ENCODE data around the gene ADPRHL1.

The ADPRHL1 gene

GRCh38 chr13:113489549-113490495 is 36.5 kb upstream of the ADPRHL1 start:
- Mint-ChIP-seq H3K27ac (peak overlapping the region; percentile 91 to 92), H3K36me3 (ENCODE audit: insufficient read depth) (peaks cover 2% of the 10 kb centered on the region), H3K4me1 (ENCODE audit: low read depth in 2 of 2) (peaks cover 34 to 64% of the 10 kb centered on the region in 2 donors), H3K27me3 (no peaks in the 10 kb centered on the region), H3K9me3 (no peaks in the 10 kb centered on the region), H3K4me3 (peak overlapping the region; percentile 87 to 90)
- ATAC-seq (replicated peaks) (peak; percentile 35), DNase-seq (peak in 2 of 3 experiments; percentile 14 to 31)

DNA sequence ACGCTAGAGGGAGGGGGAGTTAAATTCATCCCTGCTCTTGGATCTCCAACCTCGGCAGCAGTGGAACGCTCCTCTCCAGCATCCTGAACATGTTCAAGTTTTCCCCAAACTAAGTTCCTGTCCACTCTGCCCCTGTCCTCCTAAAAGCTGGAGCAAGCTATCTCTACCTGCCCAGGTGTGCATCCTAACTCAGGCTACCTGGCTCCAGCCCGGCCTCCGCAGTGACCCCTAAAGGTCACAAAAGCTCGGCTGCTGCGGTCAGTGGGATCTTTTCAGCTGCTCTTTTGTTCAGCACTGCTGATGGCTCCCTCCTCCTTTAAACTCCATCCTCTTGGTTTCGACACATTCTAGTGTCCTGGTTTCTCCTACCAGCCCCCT is 35.9 kb upstream of the ADPRHL1 start:
- peak overlapping the region; percentile 87 to 90 for H3K4me3 Mint-ChIP-seq

DNA sequence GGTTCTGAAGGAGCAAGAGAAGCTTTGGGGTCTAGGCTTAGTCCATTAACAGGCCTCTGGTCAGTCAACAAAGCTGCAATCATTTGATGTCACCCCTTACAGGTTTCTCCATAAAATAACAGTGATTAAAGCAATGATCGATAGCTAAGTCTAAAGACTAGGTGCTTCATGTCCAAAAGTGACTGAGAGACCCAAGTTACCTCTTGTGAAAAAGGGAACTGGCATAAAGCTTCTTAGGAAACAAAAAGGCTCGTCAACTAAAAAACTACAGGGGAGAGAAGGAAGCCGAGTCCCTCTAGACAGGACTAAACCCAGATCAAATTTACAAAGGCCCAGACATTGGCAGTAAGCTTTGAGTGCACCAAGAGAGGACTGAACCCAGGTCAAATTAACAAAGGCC is 35.0 kb upstream of the ADPRHL1 start:
- Mint-ChIP-seq H3K4me3 (peak overlapping the region; percentile 7 to 90), H3K4me1 (ENCODE audit: low read depth in 2 of 2) (peaks cover 35 to 52% of the 10 kb centered on the region in 2 donors), H3K9me3 (no peaks in the 10 kb centered on the region), H3K27me3 (no peaks in the 10 kb centered on the region), H3K36me3 (ENCODE audit: insufficient read depth) (peaks cover 2% of the 10 kb centered on the region), H3K27ac (no peak overlapping the region)
- no peak for DNase-seq
- ATAC-seq (replicated peaks), result no peak

More for the DNA sequence above, 35.9 kb upstream of the ADPRHL1 start:
- ATAC-seq (replicated peaks) (no peak), DNase-seq (no peak)
- peak overlapping the region in 1 of 2 donors; percentile 91 for H3K27ac Mint-ChIP-seq
- H3K9me3 Mint-ChIP-seq, result no peaks in the 10 kb centered on the region
- H3K36me3 Mint-ChIP-seq (ENCODE audit: insufficient read depth), result peaks cover 2% of the 10 kb centered on the region
- H3K4me1 Mint-ChIP-seq (ENCODE audit: low read depth in 2 of 2), result peaks cover 36 to 58% of the 10 kb centered on the region in 2 donors
- no peaks in the 10 kb centered on the region for H3K27me3 Mint-ChIP-seq

DNA sequence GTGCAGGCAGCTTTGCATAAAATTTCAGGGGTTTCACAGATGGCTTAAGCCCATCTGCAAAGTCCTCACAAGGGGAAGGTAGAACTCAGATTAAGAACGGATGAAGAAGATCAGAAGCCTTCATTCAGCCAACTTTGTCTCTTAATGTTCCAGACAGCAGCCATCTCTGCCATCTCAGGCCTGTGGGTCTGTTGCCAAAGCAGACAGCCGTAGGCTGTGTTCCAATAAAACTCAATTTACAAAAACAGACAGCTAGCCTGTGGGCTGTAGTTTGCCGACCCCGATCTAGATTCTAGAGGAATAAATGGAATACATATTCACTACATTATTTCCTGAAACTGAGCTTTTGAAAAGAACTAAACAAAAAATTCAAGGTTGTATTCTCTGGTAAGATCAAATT is 33.4 kb upstream of the ADPRHL1 start:
- Mint-ChIP-seq H3K27ac (no peak overlapping the region), H3K4me3 (no peak overlapping the region), H3K9me3 (no peaks in the 10 kb centered on the region), H3K36me3 (ENCODE audit: insufficient read depth) (peaks cover 2% of the 10 kb centered on the region), H3K27me3 (no peaks in the 10 kb centered on the region), H3K4me1 (ENCODE audit: low read depth in 2 of 2) (peaks cover 31 to 50% of the 10 kb centered on the region in 2 donors)
- no peak for DNase-seq
- ATAC-seq (replicated peaks), result no peak

- Mint-ChIP-seq H3K27me3 (no peaks in the 10 kb centered on the region), H3K4me3 (no peak overlapping the region), H3K9me3 (no peaks in the 10 kb centered on the region), H3K27ac (no peak overlapping the region), H3K4me1 (ENCODE audit: low read depth in 2 of 2) (peaks cover 28 to 46% of the 10 kb centered on the region in 2 donors), H3K36me3 (ENCODE audit: insufficient read depth) (peaks cover 2% of the 10 kb centered on the region)
- no peak for ATAC-seq (replicated peaks)
- no peak for DNase-seq
Observed at GRCh38 chr13:113485545-113485944, 32.3 kb upstream of the ADPRHL1 start.

GRCh38 chr13:113483504-113484293 is 30.4 kb upstream of the ADPRHL1 start:
- H3K36me3 Mint-ChIP-seq (ENCODE audit: insufficient read depth), result peaks cover 9% of the 10 kb centered on the region
- H3K4me1 Mint-ChIP-seq (ENCODE audit: low read depth in 2 of 2), result peaks cover 17 to 33% of the 10 kb centered on the region in 2 donors
- H3K4me3 Mint-ChIP-seq, result no peak overlapping the region
- no peak overlapping the region for H3K27ac Mint-ChIP-seq
- ATAC-seq (replicated peaks) (no peak), DNase-seq (no peak)
- H3K9me3 Mint-ChIP-seq, result no peaks in the 10 kb centered on the region
- no peaks in the 10 kb centered on the region for H3K27me3 Mint-ChIP-seq

- DNase-seq, result no peak
- Mint-ChIP-seq H3K36me3 (ENCODE audit: insufficient read depth) (peaks cover 7% of the 10 kb centered on the region), H3K27me3 (no peaks in the 10 kb centered on the region), H3K4me3 (no peak overlapping the region), H3K4me1 (ENCODE audit: low read depth in 2 of 2) (peaks cover 11 to 27% of the 10 kb centered on the region in 2 donors), H3K9me3 (no peaks in the 10 kb centered on the region), H3K27ac (no peak overlapping the region)
- no peak for ATAC-seq (replicated peaks)
Observed at GRCh38 chr13:113483081-113483480, 29.8 kb upstream of the ADPRHL1 start.

- Mint-ChIP-seq H3K4me1 (ENCODE audit: low read depth in 2 of 2) (peaks cover under 1 to 5% of the 10 kb centered on the region in 2 donors), H3K9me3 (no peaks in the 10 kb centered on the region), H3K36me3 (ENCODE audit: insufficient read depth) (peaks cover 13% of the 10 kb centered on the region), H3K27ac (no peak overlapping the region), H3K27me3 (no peaks in the 10 kb centered on the region), H3K4me3 (no peak overlapping the region)
- no peak for DNase-seq
- no peak for ATAC-seq (replicated peaks)
Observed at GRCh38 chr13:113479179-113479578, 25.9 kb upstream of the ADPRHL1 start.

GRCh38 chr13:113477724-113478123 is 24.4 kb upstream of the ADPRHL1 start:
- Mint-ChIP-seq H3K36me3 (ENCODE audit: insufficient read depth) (peaks cover 17% of the 10 kb centered on the region), H3K4me3 (no peak overlapping the region), H3K4me1 (ENCODE audit: low read depth in 2 of 2) (peaks cover 0 to under 1% of the 10 kb centered on the region in 2 donors), H3K27ac (peak overlapping the region in 1 of 2 donors; percentile 64), H3K9me3 (no peaks in the 10 kb centered on the region), H3K27me3 (no peaks in the 10 kb centered on the region)
- DNase-seq, result no peak
- ATAC-seq (replicated peaks), result no peak

GRCh38 chr13:113476811-113477210 is 23.5 kb upstream of the ADPRHL1 start:
- peaks cover 17% of the 10 kb centered on the region for H3K36me3 Mint-ChIP-seq (ENCODE audit: insufficient read depth)
- peaks cover 0 to 1% of the 10 kb centered on the region in 2 donors for H3K4me1 Mint-ChIP-seq (ENCODE audit: low read depth in 2 of 2)

GRCh38 chr13:113475911-113476310 is 22.6 kb upstream of the ADPRHL1 start:
- Mint-ChIP-seq H3K27me3 (no peaks in the 10 kb centered on the region), H3K4me1 (ENCODE audit: low read depth in 2 of 2) (peaks cover 4 to 6% of the 10 kb centered on the region in 2 donors), H3K9me3 (no peaks in the 10 kb centered on the region), H3K4me3 (no peak overlapping the region), H3K27ac (no peak overlapping the region), H3K36me3 (ENCODE audit: insufficient read depth) (peaks cover 18% of the 10 kb centered on the region)
- DNase-seq (no peak), ATAC-seq (replicated peaks) (no peak)

More at GRCh38 chr13:113476811-113477210, 23.5 kb upstream of the ADPRHL1 start:
- ATAC-seq (replicated peaks) (no peak), DNase-seq (no peak)
- no peak overlapping the region for H3K27ac Mint-ChIP-seq
- no peak overlapping the region for H3K4me3 Mint-ChIP-seq
- no peaks in the 10 kb centered on the region for H3K9me3 Mint-ChIP-seq
- no peaks in the 10 kb centered on the region for H3K27me3 Mint-ChIP-seq

GRCh38 chr13:113475280-113475679 is 22.0 kb upstream of the ADPRHL1 start:
- H3K27ac Mint-ChIP-seq, result no peak overlapping the region
- H3K27me3 Mint-ChIP-seq, result no peaks in the 10 kb centered on the region
- no peak overlapping the region for H3K4me3 Mint-ChIP-seq
- DNase-seq, result no peak
- H3K36me3 Mint-ChIP-seq (ENCODE audit: insufficient read depth), result peaks cover 21% of the 10 kb centered on the region
- no peaks in the 10 kb centered on the region for H3K9me3 Mint-ChIP-seq
- no peak for ATAC-seq (replicated peaks)
- H3K4me1 Mint-ChIP-seq (ENCODE audit: low read depth in 2 of 2), result peaks cover 4 to 10% of the 10 kb centered on the region in 2 donors

DNA sequence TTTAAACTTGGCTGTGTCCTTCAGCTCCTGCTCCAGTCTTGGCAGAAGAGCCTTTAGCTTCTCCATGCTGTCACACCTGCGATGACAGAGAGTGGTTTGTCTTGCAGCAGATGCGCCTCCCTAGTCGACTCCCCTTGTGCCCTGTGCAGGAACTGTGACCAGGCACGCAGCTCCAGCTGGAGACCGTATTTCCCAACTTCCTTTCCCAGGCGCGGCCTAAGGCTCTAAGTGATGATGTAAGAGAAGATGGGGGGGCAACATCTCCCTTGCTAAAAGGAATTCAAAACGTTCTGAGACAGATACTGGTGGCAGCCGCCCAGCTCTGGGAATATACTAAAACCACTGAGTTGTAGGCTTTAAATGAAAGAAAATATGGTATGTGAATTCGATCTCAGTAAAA is 20.9 kb upstream of the ADPRHL1 start:
- H3K9me3 Mint-ChIP-seq, result no peaks in the 10 kb centered on the region
- ATAC-seq (replicated peaks) (no peak), DNase-seq (no peak)
- H3K4me1 Mint-ChIP-seq (ENCODE audit: low read depth in 2 of 2), result peaks cover 6 to 10% of the 10 kb centered on the region in 2 donors
- no peak overlapping the region for H3K4me3 Mint-ChIP-seq
- peaks cover 16% of the 10 kb centered on the region for H3K36me3 Mint-ChIP-seq (ENCODE audit: insufficient read depth)
- H3K27me3 Mint-ChIP-seq, result no peaks in the 10 kb centered on the region
- H3K27ac Mint-ChIP-seq, result no peak overlapping the region

All from effector memory CD8-positive, alpha-beta T cell (primary cell).